GM21825 (cell line): ENCODE data around the gene ERI3.

Source experiments
- ATAC-seq: cut with Tn5 transposase; IDR thresholded peaks from one replicate; pipeline ENCODE4 v1.9.1; 2021; ENCODE audit warnings: mild to moderate bottlenecking, moderate library complexity; ENCODE audit not compliant: unreplicated experiment

The ERI3 gene

DNA sequence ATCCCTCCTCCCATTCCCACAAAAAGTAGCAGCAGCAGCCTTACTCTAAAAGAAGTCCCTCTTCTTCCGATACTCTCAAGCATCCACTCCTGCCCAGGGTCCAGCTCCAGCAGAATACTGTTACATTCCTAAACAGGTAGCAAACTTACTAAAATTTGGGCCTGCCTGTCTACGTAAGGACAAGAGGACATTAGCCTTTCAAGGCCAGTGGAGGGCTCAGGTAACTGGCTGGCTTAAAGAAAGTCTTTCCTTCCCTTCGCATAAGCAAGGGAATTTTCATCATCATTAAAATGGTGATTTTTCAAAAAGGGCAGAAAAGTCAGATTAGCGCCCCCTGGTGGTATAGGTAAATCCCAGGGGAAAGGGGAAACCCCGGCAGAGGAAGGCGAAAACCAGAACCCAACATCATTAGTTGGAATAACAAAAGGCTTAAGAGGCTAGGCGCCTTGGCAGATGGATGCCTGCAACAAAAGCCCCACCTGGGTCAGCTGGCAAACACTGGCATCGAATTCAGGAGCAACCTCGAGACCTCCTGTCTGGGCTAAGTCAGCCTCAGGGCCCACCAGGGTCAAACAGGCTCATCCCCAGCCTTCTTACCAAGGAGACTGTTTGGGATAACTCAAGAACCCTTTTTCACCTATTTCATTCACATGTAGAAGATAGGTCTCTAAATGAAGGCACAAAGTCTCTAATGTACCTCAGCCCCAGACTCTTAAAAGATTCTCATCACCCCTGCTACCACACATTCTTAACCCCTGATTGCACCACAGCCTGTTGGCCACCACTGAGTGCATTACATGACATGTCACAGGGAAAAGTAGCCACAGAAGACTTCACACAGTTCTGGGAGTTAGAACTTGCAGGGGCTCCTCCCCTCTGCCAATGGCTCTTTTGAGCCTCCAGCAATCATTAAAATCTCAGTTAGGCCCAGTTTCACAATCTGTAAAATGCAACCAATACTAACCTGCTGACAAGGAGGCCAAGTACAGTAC is 36.7 kb downstream of the ERI3 start:
- no peak for ATAC-seq

DNA sequence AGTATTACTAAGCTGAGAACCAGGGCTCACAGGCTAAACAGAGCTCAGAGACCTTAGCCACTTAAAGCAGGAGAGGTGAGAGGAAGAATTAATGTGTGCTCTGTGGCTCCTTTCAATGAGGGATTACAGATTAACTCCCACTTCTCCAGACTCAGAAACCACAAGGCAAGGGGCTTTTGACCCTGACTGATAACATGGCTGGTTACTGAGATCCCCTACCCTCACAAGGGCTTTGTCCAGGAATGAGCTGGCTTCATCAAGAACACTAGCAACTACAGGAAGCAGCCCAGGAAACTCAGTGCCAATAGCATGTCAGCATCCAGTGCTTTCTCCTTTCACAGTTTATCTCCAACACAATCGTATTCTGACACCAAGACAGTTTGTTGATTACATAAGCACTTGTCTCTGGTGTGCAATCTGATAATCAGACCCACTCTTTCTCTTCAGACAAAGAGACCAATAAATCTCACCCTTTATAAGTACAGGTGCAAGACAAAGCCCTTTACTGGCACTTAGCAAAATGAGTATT is 38.8 kb downstream of the ERI3 start:
- ATAC-seq, result no peak

DNA sequence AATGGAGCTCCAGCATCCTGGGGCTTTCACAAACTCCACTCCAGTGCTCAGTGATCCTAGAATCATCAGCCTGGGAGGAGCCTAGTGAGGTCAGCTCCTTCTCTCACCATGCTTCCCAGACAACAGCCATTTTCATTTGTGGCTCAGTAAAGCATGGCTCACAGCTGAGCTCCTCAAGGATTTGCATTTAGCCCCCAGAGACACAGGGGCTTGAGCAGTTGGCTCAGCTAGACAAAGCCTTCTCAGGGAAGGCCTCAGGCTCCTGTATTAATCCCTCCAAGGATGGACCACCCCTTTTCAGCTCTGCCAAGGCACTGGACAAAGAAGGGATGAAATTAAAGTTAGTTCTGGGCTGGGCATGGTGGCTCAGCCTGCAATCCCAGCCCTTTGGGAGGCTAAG is 39.5 kb downstream of the ERI3 start:
- ATAC-seq, result no peak

DNA sequence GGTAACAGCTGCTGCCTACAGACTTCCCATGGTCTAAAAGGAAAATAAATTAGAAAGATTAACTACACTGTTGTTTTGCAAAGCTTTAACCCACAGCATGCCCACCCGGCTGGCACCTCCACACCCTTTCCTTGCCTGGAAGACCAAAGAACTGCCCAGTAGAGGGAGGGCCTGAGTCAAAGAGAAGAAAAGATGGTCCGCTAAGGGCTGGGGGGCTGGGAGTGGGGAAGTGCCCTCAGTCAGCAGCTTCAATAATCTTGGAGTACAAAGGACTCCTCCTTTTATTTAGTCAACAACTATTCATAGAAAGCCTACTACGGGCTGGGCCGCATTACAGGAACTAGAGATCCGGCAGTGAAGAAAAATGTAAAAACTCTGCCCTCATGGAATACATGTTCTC is 40.6 kb downstream of the ERI3 start:
- ATAC-seq, result no peak

DNA sequence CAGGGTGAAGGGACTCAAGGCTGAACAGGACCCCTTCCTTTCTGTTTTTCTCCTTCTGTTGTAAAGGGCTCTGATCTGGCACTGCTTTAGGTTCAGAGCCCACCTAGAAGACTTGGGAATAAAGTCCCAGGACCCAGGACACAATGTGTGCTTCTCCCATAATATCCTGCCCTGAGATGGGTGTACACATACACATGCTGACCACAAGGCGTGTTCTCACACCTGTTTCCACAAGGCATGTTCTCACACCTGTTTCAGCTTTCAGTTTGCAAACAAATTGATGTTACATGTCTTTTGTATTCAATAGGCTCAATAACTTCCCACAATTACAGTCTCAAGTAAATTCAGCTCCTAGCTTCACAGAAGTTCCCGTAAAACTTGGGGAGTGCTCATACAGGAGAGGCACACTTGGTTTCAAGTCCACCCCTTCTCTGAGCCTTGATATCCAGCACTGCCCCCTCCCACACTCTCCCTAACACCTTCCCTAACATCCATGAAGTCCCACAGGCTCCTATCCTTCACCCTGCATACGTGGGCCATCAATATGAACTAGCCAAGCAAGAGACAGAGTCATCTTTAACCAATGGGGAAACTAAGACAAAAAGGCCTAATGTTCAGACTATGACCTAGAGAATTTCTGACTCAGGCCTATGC is 41.7 kb downstream of the ERI3 start:
- ATAC-seq, result no peak

DNA sequence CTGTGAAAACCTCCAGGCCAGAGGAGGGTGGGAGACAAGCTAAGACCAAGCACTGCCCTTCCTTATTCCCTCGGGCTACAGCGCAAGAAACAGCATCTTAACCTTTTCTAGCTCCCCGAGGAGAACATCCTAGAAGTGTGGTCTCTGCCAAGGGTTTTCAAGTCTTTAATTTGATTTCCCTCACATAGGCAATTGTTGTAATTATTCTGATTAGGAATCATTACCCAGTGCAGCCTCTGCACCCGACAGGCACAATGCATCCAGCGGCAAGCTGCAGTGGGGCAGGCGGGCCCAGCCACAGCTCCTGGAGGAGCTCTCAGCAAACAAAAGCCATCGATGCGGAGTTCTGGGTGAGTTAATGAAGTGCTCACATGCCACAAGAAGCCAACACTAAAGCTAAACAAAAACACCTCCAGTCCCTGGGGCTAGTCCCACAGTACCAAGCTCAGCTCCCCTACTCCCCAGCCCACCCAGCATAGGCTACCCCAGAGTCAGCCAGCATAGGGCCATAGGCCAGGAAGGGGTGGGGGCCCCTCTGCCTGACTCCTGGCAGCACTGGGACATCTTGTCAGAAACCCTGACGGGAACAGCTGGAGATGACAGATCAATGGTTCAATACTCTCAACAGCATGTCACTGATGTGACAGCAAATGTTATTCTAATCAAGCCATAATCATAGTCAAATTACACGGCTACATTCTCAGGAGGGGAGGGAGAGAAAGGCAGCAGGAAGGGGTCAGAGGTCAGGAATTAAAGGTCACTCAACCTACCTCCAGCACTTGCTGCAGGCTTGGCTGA is 42.5 kb downstream of the ERI3 start:
- ATAC-seq, result no peak

DNA sequence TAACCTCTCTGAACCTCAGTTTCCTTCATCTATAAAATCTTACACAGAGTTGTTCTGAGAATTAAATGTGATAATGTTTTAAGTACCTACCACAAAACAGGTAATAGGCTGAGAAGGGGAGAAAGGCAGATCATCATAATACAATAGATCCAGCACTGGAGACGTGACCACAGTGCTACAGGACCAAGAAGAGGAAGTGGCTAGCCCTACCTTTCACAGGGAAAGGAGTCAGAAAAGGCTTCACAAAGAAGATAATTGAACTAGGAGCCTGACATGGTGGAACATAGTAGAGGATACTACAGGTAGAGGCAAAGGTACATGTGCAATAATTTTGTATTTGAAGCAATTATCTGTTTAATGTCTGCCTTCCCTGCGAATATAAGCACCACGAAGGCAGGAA is 45.1 kb downstream of the ERI3 start:
- ATAC-seq, result no peak

DNA sequence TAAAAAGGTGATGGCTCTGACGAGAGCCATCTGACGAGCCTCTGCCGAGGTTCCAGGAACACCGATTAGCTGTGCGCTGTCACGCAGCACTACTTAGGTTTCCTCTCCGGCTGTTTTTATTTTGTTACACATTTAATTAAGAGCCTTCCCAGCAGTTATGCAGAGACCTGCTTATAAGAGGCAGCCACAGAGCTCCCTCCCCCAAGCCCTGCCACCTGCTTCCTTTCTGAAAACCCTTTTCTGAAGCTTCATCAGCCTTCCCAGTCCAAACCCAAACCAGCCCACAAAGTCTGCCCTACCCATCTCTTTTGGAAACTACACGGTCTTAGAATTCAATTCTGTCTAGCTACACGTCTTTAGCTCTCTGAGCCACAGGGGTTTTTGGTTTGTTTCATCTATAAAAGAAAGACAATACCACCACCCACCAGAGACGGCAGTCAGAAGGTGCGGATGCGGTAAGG is 49.1 kb downstream of the ERI3 start:
- no peak for ATAC-seq

DNA sequence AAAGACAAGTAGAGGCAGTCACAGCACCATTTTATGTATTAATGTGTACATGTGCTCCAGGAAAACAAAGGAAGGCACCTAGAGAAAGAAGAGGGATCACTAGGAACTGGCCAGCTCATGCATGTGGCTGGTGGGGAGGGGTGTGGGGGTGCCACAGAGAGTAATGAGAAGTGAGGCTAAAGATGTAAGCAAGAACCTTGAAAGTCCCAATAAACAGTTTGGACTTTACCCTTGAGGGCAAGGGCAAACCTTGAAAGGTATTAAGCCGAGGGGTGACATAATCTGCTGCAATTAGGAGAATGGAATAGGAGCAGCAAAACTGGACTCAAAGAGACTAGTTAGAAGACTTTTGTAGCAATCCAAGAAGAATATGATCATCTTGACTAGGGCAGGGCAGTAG is 51.5 kb downstream of the ERI3 start:
- ATAC-seq, result no peak

DNA sequence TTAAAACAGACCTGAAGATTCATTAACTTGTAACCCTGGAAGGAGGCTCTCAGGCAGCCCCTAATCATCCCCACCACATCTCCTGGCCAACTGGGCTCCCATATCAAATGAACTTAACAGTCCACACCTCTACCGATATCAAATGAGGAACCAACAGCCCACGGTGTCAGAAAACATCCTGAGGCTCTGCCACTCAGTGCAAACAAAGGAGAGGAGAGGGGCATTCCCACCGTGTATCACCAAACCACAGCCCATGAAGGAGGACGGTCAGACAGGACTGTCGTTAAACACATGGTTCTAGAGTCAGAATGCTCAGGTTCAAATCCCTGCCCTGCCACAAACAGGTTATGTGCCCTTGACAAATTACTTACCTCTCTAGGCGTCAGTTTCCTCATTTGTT is 52.5 kb downstream of the ERI3 start:
- no peak for ATAC-seq

DNA sequence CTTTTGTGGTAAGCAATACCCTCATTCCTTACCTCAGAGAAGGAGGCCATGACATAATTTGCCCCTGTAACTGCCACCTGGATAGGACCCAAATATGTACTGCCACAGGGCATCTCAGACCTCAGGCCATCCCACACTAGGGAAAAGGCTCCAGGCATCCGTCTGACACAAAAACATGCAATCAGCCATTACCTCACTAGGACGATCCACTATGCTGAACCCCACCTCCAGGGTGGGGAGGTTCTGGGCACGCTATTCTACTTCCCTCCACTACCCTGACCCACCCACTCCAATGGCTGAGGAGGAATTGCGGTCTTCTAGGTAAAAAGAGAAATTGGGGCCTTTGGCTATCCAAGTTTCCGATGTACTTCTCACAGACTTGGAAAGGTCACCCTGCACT is 53.6 kb downstream of the ERI3 start:
- no peak for ATAC-seq

DNA sequence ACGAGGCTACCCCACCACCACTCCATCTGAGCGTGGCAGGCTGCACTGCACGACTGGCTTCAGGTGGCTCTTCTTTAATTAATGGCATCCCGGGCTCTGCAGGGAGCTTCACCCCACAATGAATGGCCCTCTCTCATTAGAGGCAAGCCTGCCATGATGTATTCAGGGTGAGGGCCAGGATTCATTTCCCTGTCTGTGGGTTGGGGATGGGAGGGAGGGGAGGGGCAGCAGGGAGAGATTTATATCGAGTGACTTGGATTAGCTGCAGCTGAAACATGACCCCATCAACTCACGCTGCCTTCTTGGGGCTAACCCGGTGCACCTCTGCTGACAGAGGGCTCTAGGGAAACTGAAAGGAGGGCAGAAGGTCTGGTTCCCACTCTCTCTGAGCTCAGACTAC is 54.2 kb downstream of the ERI3 start:
- no peak for ATAC-seq

DNA sequence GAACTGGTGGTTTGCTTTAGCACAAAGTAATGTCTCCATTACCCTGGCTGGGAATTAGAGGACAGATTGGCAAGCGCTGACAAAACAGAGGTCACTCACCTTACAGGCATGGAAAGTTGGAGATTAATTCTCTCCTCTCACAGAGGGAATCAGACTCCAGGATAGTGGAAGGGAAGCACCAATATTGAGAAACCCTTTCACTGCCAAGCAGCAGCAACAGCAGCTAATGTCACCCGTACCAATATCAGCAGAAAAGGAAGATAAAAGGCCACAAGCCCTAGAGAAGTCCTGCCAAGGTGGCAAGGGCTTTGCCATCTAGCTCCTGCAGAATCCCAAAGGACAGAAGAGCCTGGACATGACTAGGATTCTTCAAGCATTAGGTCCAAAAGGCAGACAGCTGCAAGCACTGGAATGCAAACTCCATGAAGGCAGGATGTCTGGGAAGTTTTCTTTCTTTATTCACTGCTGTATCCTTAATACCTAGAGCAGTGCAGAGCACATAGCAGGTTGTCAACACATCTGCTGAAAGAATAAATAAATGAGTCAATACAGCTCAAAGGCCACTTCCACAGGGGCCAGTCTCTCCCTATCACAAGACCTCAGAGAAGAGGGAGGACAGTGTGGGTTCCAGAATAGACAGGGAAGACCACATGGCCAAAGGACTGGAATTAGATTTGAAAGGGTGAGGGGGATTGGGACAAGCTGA is 57.2 kb downstream of the ERI3 start:
- ATAC-seq, result no peak

DNA sequence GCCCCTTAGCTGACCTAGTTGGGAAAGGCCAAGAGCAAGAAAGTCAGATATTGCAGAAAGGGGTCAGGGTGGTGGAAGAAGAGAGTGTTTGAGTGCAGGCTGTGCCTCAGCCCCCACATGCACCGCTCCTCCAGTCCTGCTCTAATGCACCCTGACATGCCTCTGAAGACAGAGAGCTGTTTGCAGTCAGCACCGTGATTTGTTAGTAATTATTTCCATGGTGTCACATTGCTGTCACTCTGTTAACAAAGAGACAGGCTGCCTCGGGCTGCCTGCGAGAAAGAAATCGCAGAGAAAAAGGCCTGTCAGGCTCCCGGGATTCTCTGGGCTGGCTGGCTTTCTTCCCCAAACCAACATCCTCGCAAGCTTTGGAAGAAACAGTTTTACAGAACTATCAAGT is 58.3 kb downstream of the ERI3 start:
- no peak for ATAC-seq

DNA sequence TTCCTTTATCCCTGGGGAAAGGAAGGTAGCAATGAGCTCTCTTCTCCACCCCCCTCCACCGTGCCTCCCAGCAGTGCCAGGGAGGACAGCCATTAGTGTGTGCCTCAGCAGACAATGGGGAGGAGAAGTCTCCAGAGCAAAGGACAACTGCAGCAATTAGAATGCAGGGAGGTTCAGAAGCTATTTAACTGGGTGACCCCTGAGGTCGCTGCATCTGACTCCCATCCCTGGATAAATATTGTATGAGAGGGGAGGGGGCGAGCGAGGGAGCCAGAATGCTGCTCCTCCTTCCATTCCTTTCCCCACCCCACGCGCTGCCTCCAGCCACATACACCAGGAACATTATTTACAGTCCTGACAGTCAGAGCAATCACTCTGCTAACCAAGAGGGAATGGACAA is 59.0 kb downstream of the ERI3 start:
- ATAC-seq, result no peak

DNA sequence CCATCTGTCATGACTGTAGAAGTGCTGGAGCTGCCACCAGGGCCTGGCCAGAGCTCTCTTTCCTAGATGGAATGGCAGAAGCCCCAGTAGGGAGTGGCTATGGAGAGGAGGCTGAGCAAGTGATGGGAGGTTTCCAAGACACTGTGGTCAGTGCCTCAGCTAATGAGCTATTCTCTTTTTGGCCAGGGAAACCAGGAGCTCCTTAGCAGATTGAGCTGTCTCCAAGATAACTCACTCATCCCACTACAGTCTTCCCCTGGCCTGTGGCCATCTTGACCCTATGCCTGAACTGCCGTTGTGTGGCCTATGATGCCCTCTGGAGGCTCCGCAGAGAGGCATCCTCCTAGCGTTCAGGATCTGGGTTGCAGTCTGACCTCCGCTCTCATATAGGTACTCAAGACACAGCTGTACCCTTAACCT is 60.5 kb downstream of the ERI3 start:
- ATAC-seq, result no peak

DNA sequence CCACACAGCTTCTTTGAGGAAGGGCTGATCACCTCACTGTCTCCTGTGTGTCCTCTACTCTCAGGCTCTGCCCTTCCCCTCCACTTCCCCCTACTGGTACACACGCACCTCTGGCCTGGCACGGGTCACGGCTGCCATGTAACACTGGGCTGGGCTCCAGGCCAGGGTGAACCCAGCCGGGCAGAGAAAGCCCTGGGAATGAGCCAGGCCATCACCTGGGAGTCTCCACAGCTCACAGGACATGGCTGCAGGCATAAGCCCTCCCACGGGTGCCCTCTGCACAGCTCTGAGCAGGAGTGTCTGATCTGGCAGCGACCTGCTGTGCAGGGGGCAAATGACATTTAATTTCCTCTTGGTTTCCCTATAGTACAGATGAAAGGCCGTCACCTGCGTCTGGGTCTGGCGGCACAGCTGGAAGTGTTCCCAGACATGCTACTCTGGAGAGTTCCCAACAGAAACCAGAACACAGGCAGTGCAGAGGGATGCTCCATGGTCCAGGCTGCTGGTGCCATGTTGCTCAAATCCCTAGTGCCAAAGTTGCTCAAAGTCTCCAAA is 61.2 kb downstream of the ERI3 start:
- ATAC-seq, result no peak

DNA sequence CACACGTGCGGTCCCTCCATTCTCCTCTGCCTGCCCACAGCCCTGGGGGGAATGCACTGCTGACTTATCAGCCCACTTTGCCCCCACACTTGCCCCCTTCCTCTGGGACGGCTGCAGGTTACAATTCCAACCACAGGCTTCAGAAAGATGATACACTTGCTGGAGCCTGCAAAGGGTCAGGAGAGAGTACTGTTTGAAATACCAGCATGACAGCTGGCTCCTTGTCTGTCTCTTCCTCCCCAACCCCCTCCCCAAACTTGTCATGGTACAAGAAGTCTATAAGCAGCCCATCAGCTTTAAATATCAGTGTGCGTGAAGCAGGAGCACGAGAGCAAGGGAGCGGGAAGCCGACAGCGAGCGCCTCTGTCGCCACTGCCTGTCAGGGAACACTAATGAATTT is 62.4 kb downstream of the ERI3 start:
- ATAC-seq, result no peak

DNA sequence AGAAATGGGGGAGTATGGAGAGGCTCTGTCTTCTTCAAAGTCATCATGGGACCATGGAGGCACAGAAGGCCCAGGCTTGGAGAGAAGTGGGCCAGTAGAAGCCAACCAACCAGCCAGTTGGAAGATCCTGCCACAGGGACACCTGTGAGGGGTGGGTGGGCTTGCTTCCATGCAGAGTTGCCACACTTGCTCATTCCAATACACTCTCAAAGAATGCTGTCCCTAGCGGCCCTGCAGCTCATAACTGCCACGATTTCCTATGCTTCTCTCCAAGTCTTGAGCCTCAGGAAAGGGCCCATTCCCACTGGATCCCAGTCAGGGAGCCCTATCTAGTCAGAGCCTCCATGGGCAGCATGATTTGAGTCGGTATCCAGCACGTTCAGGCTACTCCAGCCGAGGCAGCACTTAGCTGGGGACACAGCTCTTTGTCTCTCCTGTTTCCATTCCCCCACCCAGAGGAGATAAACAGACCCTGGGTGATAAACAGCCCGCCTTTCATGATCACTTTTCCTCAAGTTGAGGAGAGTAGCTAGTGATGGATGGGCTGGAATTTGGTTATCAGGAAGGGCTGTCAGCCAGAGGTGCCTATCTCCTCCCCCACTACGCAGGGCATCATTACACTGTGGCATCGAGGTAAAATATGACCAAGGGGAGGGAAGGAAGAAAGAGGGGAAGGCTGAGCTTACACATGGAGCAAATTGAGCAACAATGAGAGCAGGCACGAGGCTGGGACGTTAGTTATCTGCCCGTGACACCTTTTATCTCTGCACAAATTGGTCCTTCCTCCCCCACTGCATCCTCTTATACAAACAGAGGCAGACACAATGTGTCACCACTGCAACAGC is 64.6 kb downstream of the ERI3 start:
- ATAC-seq, result no peak
